ENCODE measurements around the gene THAP7. TPM values are rescaled to one million over a fixed set of nuclear protein-coding genes. Genes with fewer than 3 reads are reported as not detected.

The THAP7 gene
- total and polyA plus RNA-seq, 2 of the 13 experiments (the other 11 are each of a cell fraction or from before 2014, with no cell fraction given), result 13.0 to 25.5 TPM

GRCh38 chr22:20979940-20980453, 21.9 kb downstream of the THAP7 start (continued):
- TF ChIP-seq TFDP1 (CRISPR knock-in tag; IDR thresholded peaks at IDR 0.05; ENCODE audit: borderline replicate concordance) (peak; percentile 65; the same call in 1 of the 2 replicates), ATF2 (CRISPR knock-in tag; IDR thresholded peaks at IDR 0.05) (no peak), GABPB1 (CRISPR knock-in tag; IDR thresholded peaks at IDR 0.05) (peak; percentile 74), KDM1A (CRISPR knock-in tag; IDR thresholded peaks at IDR 0.05) (0 out of 2 replicates have a peak, but pooled peaks have one; percentile 23), ZNF547 (CRISPR knock-in tag; IDR thresholded peaks at IDR 0.05) (0 out of 2 replicates have a peak, but pooled peaks have one; percentile 52), HDAC2 (CRISPR knock-in tag; IDR thresholded peaks at IDR 0.05) (peak; percentile 68; the same call in 1 of the 2 replicates), GLI4 (CRISPR knock-in tag; IDR thresholded peaks at IDR 0.05; ENCODE audit: borderline replicate concordance) (no peak), KLF6 (CRISPR knock-in tag; IDR thresholded peaks at IDR 0.05) (peak; percentile 30; the same call in 1 of the 2 replicates), DR1 (CRISPR knock-in tag; IDR thresholded peaks at IDR 0.05) (peak; percentile 17; the same call in 1 of the 2 replicates), ZNF691 (CRISPR knock-in tag; IDR thresholded peaks at IDR 0.05; ENCODE audit: borderline replicate concordance, low read depth) (0 out of 2 replicates have a peak, but pooled peaks have one; percentile 25), NR2C2 (CRISPR knock-in tag; IDR thresholded peaks at IDR 0.05; ENCODE audit: borderline replicate concordance) (peak; percentile 66), PATZ1 (CRISPR knock-in tag; IDR thresholded peaks at IDR 0.05) (peak; percentile 80), HMGXB3 (CRISPR knock-in tag; IDR thresholded peaks at IDR 0.05; ENCODE audit: borderline replicate concordance) (no peak), MAX (IDR thresholded peaks at IDR 0.05) (peak; percentile 77), ZNF605 (CRISPR knock-in tag; IDR thresholded peaks at IDR 0.05) (peak; percentile 38; the same call in 1 of the 2 replicates), ESRRA (CRISPR knock-in tag; IDR thresholded peaks at IDR 0.05; ENCODE audit: low read depth) (peak; percentile 85; the same call in 1 of the 2 replicates)
